Neural cell (in vitro differentiated cells): Measurements from ENCODE around the gene SETX. TPM values are rescaled to one million over a fixed set of nuclear protein-coding genes. Genes with fewer than 3 reads are reported as not detected.

ENCODE experiments used
- H2AFZ ChIP-seq: fragments of 200-600, 300-800 bp; sonication (generic), shearing (Covaris generic); 2 replicates; pipeline ENCODE4 v1.6.0; 2014; ENCODE audit warnings: low read depth, mild to moderate bottlenecking, antibody characterized with exemption, low read length, moderate library complexity
- H3F3A ChIP-seq: fragments of 200-600 bp; shearing (Covaris generic); 2 replicates; pipeline ENCODE4 v1.6.1; 2016; ENCODE audit warnings: mild to moderate bottlenecking, moderate library complexity, mixed read lengths, antibody characterized with exemption, low read length; ENCODE audit not compliant: insufficient read depth, poor library complexity, severe bottlenecking
- H3K27ac ChIP-seq: fragments of 200-600, 300-800 bp; sonication (generic), shearing (Covaris generic); 2 replicates; pipeline ENCODE4 v1.5.1; 2014; ENCODE audit warnings: mild to moderate bottlenecking, low read length, moderate library complexity
- H3K27me3 ChIP-seq: fragments of 300-800, 200-600 bp; sonication (generic), shearing (Covaris generic); 2 replicates; pipeline ENCODE4 v1.6.0; 2014; ENCODE audit warnings: mild to moderate bottlenecking, low read depth, low read length, moderate library complexity; ENCODE audit not compliant: insufficient read depth
- H3K36me3 ChIP-seq: fragments of 300-800, 200-600 bp; sonication (generic), shearing (Covaris generic); 2 replicates; pipeline ENCODE4 v1.5.1; 2014; ENCODE audit warnings: mild to moderate bottlenecking, antibody characterized with exemption, low read length, moderate library complexity; ENCODE audit not compliant: insufficient read depth
- H3K4me2 ChIP-seq: fragments of 300-800, 200-600 bp; sonication (generic), shearing (Covaris generic); 2 replicates; pipeline ENCODE4 v1.6.0; 2014; ENCODE audit warnings: mild to moderate bottlenecking, low read length
- H3K4me3 ChIP-seq: fragments of 300-800, 200-600 bp; sonication (generic), shearing (Covaris generic); 2 replicates; pipeline ENCODE4 v1.5.1; 2014; ENCODE audit warnings: mild to moderate bottlenecking, low read length, moderate library complexity
- H3K79me2 ChIP-seq: fragments of 200-600 bp; shearing (Covaris generic); replicated peaks from 2 replicates; pipeline ENCODE4 v1.6.0; 2014; ENCODE audit warnings: mild to moderate bottlenecking, low read length, moderate library complexity; ENCODE audit not compliant: insufficient read depth
- H3K9ac ChIP-seq: fragments of 300-800, 200-600 bp; sonication (generic), shearing (Covaris generic); 2 replicates; pipeline ENCODE4 v1.6.1; 2016; ENCODE audit warnings: mild to moderate bottlenecking, low read length, mixed read lengths
- H3K9me2 ChIP-seq: fragments of 200-600 bp; shearing (Covaris generic); 2 replicates; pipeline ENCODE4 v1.6.1; 2016; ENCODE audit warnings: mild to moderate bottlenecking, low read length, mixed read lengths; ENCODE audit not compliant: insufficient read depth
- H3K9me3 ChIP-seq: fragments of 200-600, 300-800 bp; sonication (generic), shearing (Covaris generic); 2 replicates; pipeline ENCODE4 v1.6.1; 2016; ENCODE audit warnings: mild to moderate bottlenecking, mixed run types, low read length, moderate library complexity, mixed read lengths
- H4K20me1 ChIP-seq: fragments of 200-600 bp; shearing (Covaris generic); 2 replicates; pipeline ENCODE4 v1.6.1; 2016; ENCODE audit warnings: mild to moderate bottlenecking, mixed run types; ENCODE audit not compliant: insufficient read depth
- EP300 ChIP-seq: fragments of 450-650 bp; conservative IDR thresholded peaks from 2 replicates; pipeline ENCODE4 v1.6.1; 2014; ENCODE audit warnings: antibody characterized with exemption, mild to moderate bottlenecking, moderate library complexity; ENCODE audit not compliant: poor library complexity, severe bottlenecking
- EZH2 ChIP-seq: fragments of 200-600, 300-800 bp; shearing (Covaris generic), sonication (generic); IDR thresholded peaks from 2 replicates; pipeline ENCODE4 v1.6.1; 2014; ENCODE audit warnings: antibody characterized with exemption, low read length, borderline replicate concordance, mild to moderate bottlenecking; ENCODE audit not compliant: insufficient read depth, poor library complexity, severe bottlenecking
- MXI1 ChIP-seq: fragments of 450-650 bp; conservative IDR thresholded peaks from 2 replicates; pipeline ENCODE4 v1.6.1; 2014; ENCODE audit warnings: antibody characterized with exemption, mild to moderate bottlenecking; ENCODE audit not compliant: poor library complexity, severe bottlenecking
- RAD21 ChIP-seq: fragments of 450-650 bp; conservative IDR thresholded peaks from 2 replicates; pipeline ENCODE4 v1.6.1; 2014; ENCODE audit warnings: antibody characterized with exemption, mild to moderate bottlenecking, moderate library complexity
- SMC3 ChIP-seq: fragments of 450-650 bp; conservative IDR thresholded peaks from 2 replicates; pipeline ENCODE4 v1.6.1; 2014; ENCODE audit warnings: antibody characterized with exemption, mild to moderate bottlenecking, moderate library complexity; ENCODE audit not compliant: poor library complexity
- polyA plus RNA-seq: library from polyadenylated mRNA; depleted of rRNA; stranded (reverse); fragments of >200 nt; gene quantifications from 2 replicates; pipeline ENCODE4 v1.2.3, GENCODE V29; 2014
- TF ChIP-seq, protein P1 (sequence below): IDR thresholded peaks from 2 replicates; pipeline ENCODE4 v1.6.1; 2012; ENCODE audit warnings: borderline replicate concordance
- TF ChIP-seq, protein P2 (sequence below): fragments of 450-650 bp; IDR thresholded peaks from 2 replicates; pipeline ENCODE4 v1.5.1; 2014; ENCODE audit warnings: antibody characterized with exemption, mild to moderate bottlenecking, moderate library complexity; ENCODE audit not compliant: poor library complexity, severe bottlenecking

Gene SETX
- polyA plus RNA-seq, 1 donor from 2014 or later = 32.0 TPM

DNA sequence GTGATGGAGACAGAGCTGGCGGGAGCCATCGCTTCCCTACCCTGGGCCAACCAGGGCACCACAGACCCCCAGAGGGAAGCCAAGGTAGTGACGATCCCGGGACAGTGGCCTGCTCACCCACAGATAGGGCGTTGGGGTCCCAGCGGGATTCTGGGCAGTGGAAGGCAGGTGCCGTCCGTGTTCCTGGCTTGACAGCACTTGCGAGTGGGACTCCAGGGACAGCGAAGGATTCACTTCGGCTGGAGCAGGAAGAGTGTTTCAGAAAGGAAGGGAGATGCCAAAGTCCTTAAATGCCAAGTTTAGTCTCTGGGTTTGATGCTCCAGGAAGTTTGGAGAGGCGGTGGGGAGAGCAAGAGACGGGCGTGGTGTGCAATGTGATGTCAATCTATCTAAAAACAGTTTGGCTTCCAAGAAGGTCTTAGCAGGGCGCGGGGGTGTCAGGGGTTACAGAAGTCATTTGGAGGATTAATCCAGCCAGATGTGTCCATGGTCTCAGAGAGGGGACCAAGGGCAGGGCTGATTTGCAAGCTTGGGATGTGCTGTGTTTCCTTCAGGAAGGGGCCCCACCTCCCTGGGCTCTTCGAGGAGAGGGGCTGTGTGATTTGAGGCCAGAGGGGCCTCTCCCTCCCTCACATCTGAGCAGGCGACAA, 118.0 kb downstream of the SETX start:
- Histone ChIP-seq H3K36me3 (no peaks in the 10 kb centered on the region), H3K9me3 (no peaks in the 10 kb centered on the region), H3K27me3 (peaks cover 16% of the 10 kb centered on the region), H2AFZ (no peak overlapping the region), H3K4me3 (no peak overlapping the region), H3K4me2 (no peak overlapping the region), H3K9ac (no peak overlapping the region), H3K27ac (no peak overlapping the region), H3K9me2 (no peaks in the 10 kb centered on the region), H4K20me1 (no peaks in the 10 kb centered on the region), H3K79me2 (no peaks in the 10 kb centered on the region), H3F3A (no peaks in the 10 kb centered on the region)
- TF ChIP-seq SMC3 = peak; percentile 66
- no peak for TF ChIP-seq EZH2

DNA sequence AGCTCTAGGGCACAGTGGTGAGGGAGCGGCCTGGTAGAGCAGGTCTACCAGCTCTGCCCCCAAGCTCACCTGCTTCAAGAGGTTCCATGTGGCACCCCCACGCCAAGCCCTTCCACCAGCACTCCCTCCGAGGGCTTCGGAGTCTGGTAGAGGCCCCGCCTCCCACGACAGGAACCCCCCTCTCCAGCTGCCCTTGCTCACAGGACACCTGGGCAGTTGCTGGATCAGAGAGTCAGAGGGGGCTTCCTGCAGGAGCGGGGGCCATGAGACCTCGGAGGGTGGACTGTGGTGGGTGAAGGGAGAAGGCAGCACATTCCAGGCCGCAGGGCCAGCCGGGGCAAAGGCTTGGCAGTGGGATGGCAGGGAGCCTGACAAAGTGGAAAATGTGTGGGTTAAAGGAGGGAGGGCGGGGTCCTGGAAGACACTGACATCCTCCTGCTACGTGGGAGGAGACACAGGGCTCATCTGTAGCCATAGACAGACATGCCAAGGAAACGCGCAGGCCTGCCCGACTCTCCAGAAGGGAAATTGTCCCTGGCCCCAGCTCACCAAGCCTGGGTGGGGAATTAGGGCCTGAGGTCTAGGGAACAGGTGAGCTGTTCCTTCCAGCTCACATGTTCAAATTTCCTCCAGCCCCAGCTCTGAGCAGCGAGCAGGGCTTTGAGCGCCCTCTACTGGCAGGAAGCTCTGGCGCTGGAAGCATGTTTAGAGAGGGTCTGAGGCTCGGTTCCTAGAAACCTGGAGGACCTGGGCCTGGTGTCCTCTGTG, 118.7 kb downstream of the SETX start:
- H3K36me3 ChIP-seq = no peaks in the 10 kb centered on the region
- H4K20me1 ChIP-seq = no peaks in the 10 kb centered on the region
- no peak overlapping the region for H3K4me3 ChIP-seq
- no peak overlapping the region for H3K4me2 ChIP-seq
- no peak overlapping the region for H3K9ac ChIP-seq
- H3K27me3 ChIP-seq = peaks cover 9% of the 10 kb centered on the region
- H2AFZ ChIP-seq = no peak overlapping the region
- H3K79me2 ChIP-seq = no peaks in the 10 kb centered on the region
- H3K9me3 ChIP-seq = no peaks in the 10 kb centered on the region
- H3K27ac ChIP-seq = no peak overlapping the region
- no peaks in the 10 kb centered on the region for H3K9me2 ChIP-seq
- peak; percentile 97 for TF ChIP-seq SMC3
- TF ChIP-seq, protein P1, sequence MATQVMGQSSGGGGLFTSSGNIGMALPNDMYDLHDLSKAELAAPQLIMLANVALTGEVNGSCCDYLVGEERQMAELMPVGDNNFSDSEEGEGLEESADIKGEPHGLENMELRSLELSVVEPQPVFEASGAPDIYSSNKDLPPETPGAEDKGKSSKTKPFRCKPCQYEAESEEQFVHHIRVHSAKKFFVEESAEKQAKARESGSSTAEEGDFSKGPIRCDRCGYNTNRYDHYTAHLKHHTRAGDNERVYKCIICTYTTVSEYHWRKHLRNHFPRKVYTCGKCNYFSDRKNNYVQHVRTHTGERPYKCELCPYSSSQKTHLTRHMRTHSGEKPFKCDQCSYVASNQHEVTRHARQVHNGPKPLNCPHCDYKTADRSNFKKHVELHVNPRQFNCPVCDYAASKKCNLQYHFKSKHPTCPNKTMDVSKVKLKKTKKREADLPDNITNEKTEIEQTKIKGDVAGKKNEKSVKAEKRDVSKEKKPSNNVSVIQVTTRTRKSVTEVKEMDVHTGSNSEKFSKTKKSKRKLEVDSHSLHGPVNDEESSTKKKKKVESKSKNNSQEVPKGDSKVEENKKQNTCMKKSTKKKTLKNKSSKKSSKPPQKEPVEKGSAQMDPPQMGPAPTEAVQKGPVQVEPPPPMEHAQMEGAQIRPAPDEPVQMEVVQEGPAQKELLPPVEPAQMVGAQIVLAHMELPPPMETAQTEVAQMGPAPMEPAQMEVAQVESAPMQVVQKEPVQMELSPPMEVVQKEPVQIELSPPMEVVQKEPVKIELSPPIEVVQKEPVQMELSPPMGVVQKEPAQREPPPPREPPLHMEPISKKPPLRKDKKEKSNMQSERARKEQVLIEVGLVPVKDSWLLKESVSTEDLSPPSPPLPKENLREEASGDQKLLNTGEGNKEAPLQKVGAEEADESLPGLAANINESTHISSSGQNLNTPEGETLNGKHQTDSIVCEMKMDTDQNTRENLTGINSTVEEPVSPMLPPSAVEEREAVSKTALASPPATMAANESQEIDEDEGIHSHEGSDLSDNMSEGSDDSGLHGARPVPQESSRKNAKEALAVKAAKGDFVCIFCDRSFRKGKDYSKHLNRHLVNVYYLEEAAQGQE = no peak
- peak; percentile 33 for TF ChIP-seq MXI1
- TF ChIP-seq EP300 = no peak
- peak; percentile 97 for TF ChIP-seq RAD21
- TF ChIP-seq, protein P2, sequence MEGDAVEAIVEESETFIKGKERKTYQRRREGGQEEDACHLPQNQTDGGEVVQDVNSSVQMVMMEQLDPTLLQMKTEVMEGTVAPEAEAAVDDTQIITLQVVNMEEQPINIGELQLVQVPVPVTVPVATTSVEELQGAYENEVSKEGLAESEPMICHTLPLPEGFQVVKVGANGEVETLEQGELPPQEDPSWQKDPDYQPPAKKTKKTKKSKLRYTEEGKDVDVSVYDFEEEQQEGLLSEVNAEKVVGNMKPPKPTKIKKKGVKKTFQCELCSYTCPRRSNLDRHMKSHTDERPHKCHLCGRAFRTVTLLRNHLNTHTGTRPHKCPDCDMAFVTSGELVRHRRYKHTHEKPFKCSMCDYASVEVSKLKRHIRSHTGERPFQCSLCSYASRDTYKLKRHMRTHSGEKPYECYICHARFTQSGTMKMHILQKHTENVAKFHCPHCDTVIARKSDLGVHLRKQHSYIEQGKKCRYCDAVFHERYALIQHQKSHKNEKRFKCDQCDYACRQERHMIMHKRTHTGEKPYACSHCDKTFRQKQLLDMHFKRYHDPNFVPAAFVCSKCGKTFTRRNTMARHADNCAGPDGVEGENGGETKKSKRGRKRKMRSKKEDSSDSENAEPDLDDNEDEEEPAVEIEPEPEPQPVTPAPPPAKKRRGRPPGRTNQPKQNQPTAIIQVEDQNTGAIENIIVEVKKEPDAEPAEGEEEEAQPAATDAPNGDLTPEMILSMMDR = peak; percentile 98
- no peaks in the 10 kb centered on the region for H3F3A ChIP-seq
